ENCODE measurements around the gene GRPR.

Gene GRPR

DNA sequence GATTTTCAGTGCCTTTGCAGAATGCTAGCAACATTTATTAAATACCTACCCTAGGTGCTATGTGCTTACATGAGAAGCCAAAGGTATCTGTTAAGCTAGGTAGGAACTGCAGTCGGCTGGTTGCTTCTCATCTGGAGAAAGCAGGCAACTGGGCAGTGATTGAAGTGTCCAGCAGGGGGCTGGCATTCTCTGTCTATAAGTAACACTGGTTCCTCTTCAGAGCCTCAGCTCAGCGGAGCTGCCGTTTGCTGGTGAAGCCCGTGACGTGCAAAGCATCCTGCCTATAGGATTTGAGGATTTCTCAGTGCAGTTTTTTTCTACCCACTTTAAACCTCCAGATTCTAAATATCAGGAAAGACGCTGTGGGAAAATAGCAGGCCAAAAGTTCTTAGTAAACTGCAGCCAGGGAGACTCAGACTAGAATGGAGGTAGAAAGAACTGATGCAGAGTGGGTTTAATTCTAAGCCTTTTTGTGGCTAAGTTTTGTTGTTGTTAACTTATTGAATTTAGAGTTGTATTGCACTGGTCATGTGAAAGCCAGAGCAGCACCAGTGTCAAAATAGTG is at the start of gene GRPR:
TSS of gene GRPR (plus strand) at position 344 of the 565 bp plus-strand sequence. CDS start 389 bp downstream, outside the sequence.
- Mint-ChIP-seq H3K27ac (no peak within 1 kb of the TSS), H3K36me3 (ENCODE audit: low read depth) (no peaks in the 10 kb centered on the region), H3K4me1 (peaks cover 9% of the 10 kb centered on the region), H3K4me3 (peak within 1 kb of the TSS; percentile 58), H3K9me3 (peaks cover 8% of the 10 kb centered on the region), H3K27me3 (ENCODE audit: low read depth, poor library complexity) (no peaks in the 10 kb centered on the region)
- DNase-seq = peak; percentile 89
- TF ChIP-seq CTCF (IDR thresholded peaks at IDR 0.05) = peak; percentile 87

DNA sequence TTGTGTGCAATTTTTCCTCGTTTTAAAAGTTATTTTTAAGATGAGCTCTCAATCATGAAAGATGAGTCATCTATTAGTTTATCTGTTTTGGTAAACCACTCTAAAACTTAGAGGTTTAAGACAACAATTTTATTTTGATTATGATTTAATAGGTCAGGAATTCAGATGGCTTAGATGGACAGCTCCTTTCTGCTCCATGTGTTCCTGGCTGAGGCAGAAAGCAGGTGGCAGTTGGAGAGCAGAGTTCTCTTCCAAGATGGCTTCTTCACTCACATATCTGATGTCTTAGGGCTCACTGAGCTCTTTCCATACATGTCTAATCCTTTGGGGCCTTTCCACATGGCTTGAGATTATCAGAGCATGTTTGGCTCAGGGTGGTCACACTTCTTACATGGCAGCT is 48.3 kb upstream of the GRPR start:
- peaks cover 5% of the 10 kb centered on the region for H3K27me3 Mint-ChIP-seq (ENCODE audit: low read depth, poor library complexity)

DNA sequence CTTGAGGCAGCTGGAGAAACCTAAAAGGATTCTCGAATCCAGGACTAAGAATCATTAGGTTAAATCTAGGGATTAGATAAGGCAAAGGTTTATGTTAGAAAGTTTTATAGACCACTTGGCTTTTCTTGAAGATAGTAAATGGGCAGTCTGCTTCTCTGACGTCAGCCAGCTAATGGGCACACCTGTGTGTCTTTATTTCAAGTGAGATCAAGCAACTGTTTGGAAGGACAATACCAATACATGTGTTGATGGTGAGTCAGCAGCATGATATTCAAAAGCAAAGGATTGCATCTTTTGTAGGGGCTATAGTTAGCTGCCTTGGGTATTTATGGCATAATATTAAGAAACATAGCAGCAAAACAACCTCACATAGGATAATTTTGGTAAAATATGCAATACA is 46.5 kb upstream of the GRPR start:
- Mint-ChIP-seq H3K36me3 (ENCODE audit: low read depth) (no peaks in the 10 kb centered on the region), H3K4me3 (no peak overlapping the region), H3K4me1 (no peaks in the 10 kb centered on the region), H3K27ac (no peak overlapping the region), H3K27me3 (ENCODE audit: low read depth, poor library complexity) (peaks cover 5% of the 10 kb centered on the region), H3K9me3 (peaks cover 2% of the 10 kb centered on the region)
- DNase-seq = no peak
- no peak for TF ChIP-seq CTCF (IDR thresholded peaks at IDR 0.05)

More for the DNA sequence above, 48.3 kb upstream of the GRPR start:
- no peaks in the 10 kb centered on the region for H3K4me1 Mint-ChIP-seq
- DNase-seq = no peak
- H3K36me3 Mint-ChIP-seq (ENCODE audit: low read depth) = no peaks in the 10 kb centered on the region
- H3K27ac Mint-ChIP-seq = no peak overlapping the region
- H3K9me3 Mint-ChIP-seq = peaks cover 9% of the 10 kb centered on the region
- TF ChIP-seq CTCF (IDR thresholded peaks at IDR 0.05) = no peak
- H3K4me3 Mint-ChIP-seq = no peak overlapping the region

DNA sequence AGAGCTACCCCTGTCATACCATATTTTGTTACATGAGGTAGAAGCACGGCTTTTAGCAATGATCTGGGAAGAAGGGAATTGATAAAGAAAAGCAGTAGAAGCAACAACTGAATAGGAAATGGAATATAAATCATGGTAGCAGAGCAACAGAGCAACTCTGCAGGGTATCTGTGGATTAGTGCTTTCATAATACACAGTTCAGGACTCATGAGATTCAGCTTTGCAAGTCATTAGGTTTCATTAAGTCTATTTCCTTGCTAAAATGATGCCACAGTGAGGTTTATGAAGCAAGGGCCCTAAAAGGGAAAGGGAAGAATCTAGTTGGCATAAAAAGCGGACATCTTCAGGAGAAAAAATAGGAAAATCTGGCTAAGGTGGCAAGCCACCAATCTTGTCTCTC is 45.6 kb upstream of the GRPR start:
- Mint-ChIP-seq H3K4me3 (no peak overlapping the region), H3K27me3 (ENCODE audit: low read depth, poor library complexity) (peaks cover 5% of the 10 kb centered on the region), H3K27ac (no peak overlapping the region), H3K9me3 (no peaks in the 10 kb centered on the region), H3K36me3 (ENCODE audit: low read depth) (no peaks in the 10 kb centered on the region), H3K4me1 (peaks cover 6% of the 10 kb centered on the region)
- TF ChIP-seq CTCF (IDR thresholded peaks at IDR 0.05) = no peak
- no peak for DNase-seq

DNA sequence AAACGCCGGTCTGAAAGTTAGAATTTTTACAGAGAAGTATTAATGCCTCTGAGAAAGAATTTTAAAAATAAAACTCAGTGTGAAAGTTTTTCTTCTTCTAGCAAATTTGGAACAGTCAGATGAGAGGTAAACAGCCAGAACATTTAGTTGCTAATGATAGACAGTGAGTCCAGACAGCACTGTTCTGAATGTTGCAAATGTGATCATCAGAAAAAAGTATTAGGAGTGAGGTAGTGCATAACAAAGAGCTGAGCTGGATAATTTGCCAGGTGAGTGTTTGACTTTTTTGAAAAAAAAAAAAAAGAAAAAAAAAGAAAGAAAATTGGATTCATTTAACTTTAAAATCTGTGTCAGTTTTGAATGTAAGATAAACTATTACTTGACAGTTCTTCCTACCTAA is 42.0 kb upstream of the GRPR start:
- Mint-ChIP-seq H3K4me1 (peaks cover 6% of the 10 kb centered on the region), H3K27ac (no peak overlapping the region), H3K27me3 (ENCODE audit: low read depth, poor library complexity) (peaks cover 5% of the 10 kb centered on the region), H3K36me3 (ENCODE audit: low read depth) (no peaks in the 10 kb centered on the region), H3K9me3 (no peaks in the 10 kb centered on the region), H3K4me3 (no peak overlapping the region)
- DNase-seq = no peak
- no peak for TF ChIP-seq CTCF (IDR thresholded peaks at IDR 0.05)

GRCh38 chrX:16082470-16083085 is 40.8 kb upstream of the GRPR start:
- Mint-ChIP-seq H3K4me3 (no peak overlapping the region), H3K27ac (peak overlapping the region; percentile 77), H3K9me3 (no peaks in the 10 kb centered on the region), H3K36me3 (ENCODE audit: low read depth) (no peaks in the 10 kb centered on the region), H3K27me3 (ENCODE audit: low read depth, poor library complexity) (peaks cover 5% of the 10 kb centered on the region), H3K4me1 (peaks cover 6% of the 10 kb centered on the region)
- no peak for TF ChIP-seq CTCF (IDR thresholded peaks at IDR 0.05)
- no peak for DNase-seq

All from nephron progenitor cell (in vitro differentiated cells).